ENCODE results near the gene CEP128.

Gene CEP128

GRCh38 chr14:80768646-80769045, 172.9 kb downstream of the CEP128 start:
- Histone ChIP-seq H3K9ac (ENCODE audit: low read depth, low read length) (no peak overlapping the region), H3K4me3 (ENCODE audit: low read depth, low read length) (no peak overlapping the region), H3K27me3 (ENCODE audit: control insufficient read depth, insufficient read depth, low read length) (no peaks in the 10 kb centered on the region), H3K36me3 (ENCODE audit: control insufficient read depth, insufficient read depth, low read length) (no peaks in the 10 kb centered on the region), H3K4me1 (ENCODE audit: control insufficient read depth, insufficient read depth, low read length) (no peaks in the 10 kb centered on the region), H3K9me3 (ENCODE audit: control insufficient read depth, insufficient read depth, low read length) (no peaks in the 10 kb centered on the region)

- H3K36me3 ChIP-seq (ENCODE audit: control insufficient read depth, insufficient read depth, low read length), result no peaks in the 10 kb centered on the region
- H3K9ac ChIP-seq (ENCODE audit: low read depth, low read length), result no peak overlapping the region
- no peaks in the 10 kb centered on the region for H3K9me3 ChIP-seq (ENCODE audit: control insufficient read depth, insufficient read depth, low read length)
- no peaks in the 10 kb centered on the region for H3K27me3 ChIP-seq (ENCODE audit: control insufficient read depth, insufficient read depth, low read length)
- no peaks in the 10 kb centered on the region for H3K4me1 ChIP-seq (ENCODE audit: control insufficient read depth, insufficient read depth, low read length)
- H3K4me3 ChIP-seq (ENCODE audit: low read depth, low read length), result no peak overlapping the region
Measured at GRCh38 chr14:80764921-80765507, 176.5 kb downstream of the CEP128 start.

- Histone ChIP-seq H3K4me3 (ENCODE audit: low read depth, low read length) (no peak overlapping the region), H3K4me1 (ENCODE audit: control insufficient read depth, insufficient read depth, low read length) (no peaks in the 10 kb centered on the region), H3K27me3 (ENCODE audit: control insufficient read depth, insufficient read depth, low read length) (no peaks in the 10 kb centered on the region), H3K9ac (ENCODE audit: low read depth, low read length) (no peak overlapping the region), H3K9me3 (ENCODE audit: control insufficient read depth, insufficient read depth, low read length) (no peaks in the 10 kb centered on the region), H3K36me3 (ENCODE audit: control insufficient read depth, insufficient read depth, low read length) (no peaks in the 10 kb centered on the region)
Measured at GRCh38 chr14:80764496-80764895, 177.0 kb downstream of the CEP128 start.

- Histone ChIP-seq H3K9me3 (ENCODE audit: control insufficient read depth, insufficient read depth, low read length) (no peaks in the 10 kb centered on the region), H3K27me3 (ENCODE audit: control insufficient read depth, insufficient read depth, low read length) (no peaks in the 10 kb centered on the region), H3K4me3 (ENCODE audit: low read depth, low read length) (no peak overlapping the region), H3K9ac (ENCODE audit: low read depth, low read length) (no peak overlapping the region), H3K36me3 (ENCODE audit: control insufficient read depth, insufficient read depth, low read length) (no peaks in the 10 kb centered on the region), H3K4me1 (ENCODE audit: control insufficient read depth, insufficient read depth, low read length) (no peaks in the 10 kb centered on the region)
Measured at GRCh38 chr14:80762641-80763228, 178.8 kb downstream of the CEP128 start.

GRCh38 chr14:80754696-80755095, 186.8 kb downstream of the CEP128 start:
- H3K4me1 ChIP-seq (ENCODE audit: control insufficient read depth, insufficient read depth, low read length), result no peaks in the 10 kb centered on the region
- H3K36me3 ChIP-seq (ENCODE audit: control insufficient read depth, insufficient read depth, low read length), result no peaks in the 10 kb centered on the region
- H3K9me3 ChIP-seq (ENCODE audit: control insufficient read depth, insufficient read depth, low read length), result no peaks in the 10 kb centered on the region

GRCh38 chr14:80751285-80751684, 190.3 kb downstream of the CEP128 start:
- no peaks in the 10 kb centered on the region for H3K36me3 ChIP-seq (ENCODE audit: control insufficient read depth, insufficient read depth, low read length)

More at GRCh38 chr14:80754696-80755095, 186.8 kb downstream of the CEP128 start:
- no peak overlapping the region for H3K4me3 ChIP-seq (ENCODE audit: low read depth, low read length)
- no peak overlapping the region for H3K9ac ChIP-seq (ENCODE audit: low read depth, low read length)
- no peaks in the 10 kb centered on the region for H3K27me3 ChIP-seq (ENCODE audit: control insufficient read depth, insufficient read depth, low read length)

GRCh38 chr14:80726211-80726610, 215.3 kb downstream of the CEP128 start:
- no peaks in the 10 kb centered on the region for H3K4me1 ChIP-seq (ENCODE audit: control insufficient read depth, insufficient read depth, low read length)
- H3K4me3 ChIP-seq (ENCODE audit: low read depth, low read length), result no peak overlapping the region
- H3K27me3 ChIP-seq (ENCODE audit: control insufficient read depth, insufficient read depth, low read length), result no peaks in the 10 kb centered on the region
- H3K9me3 ChIP-seq (ENCODE audit: control insufficient read depth, insufficient read depth, low read length), result no peaks in the 10 kb centered on the region
- H3K36me3 ChIP-seq (ENCODE audit: control insufficient read depth, insufficient read depth, low read length), result no peaks in the 10 kb centered on the region
- no peak overlapping the region for H3K9ac ChIP-seq (ENCODE audit: low read depth, low read length)

More at GRCh38 chr14:80751285-80751684, 190.3 kb downstream of the CEP128 start:
- Histone ChIP-seq H3K27me3 (ENCODE audit: control insufficient read depth, insufficient read depth, low read length) (no peaks in the 10 kb centered on the region), H3K9me3 (ENCODE audit: control insufficient read depth, insufficient read depth, low read length) (no peaks in the 10 kb centered on the region), H3K4me3 (ENCODE audit: low read depth, low read length) (no peak overlapping the region), H3K9ac (ENCODE audit: low read depth, low read length) (no peak overlapping the region), H3K4me1 (ENCODE audit: control insufficient read depth, insufficient read depth, low read length) (no peaks in the 10 kb centered on the region)

- Histone ChIP-seq H3K36me3 (ENCODE audit: control insufficient read depth, insufficient read depth, low read length) (no peaks in the 10 kb centered on the region), H3K4me3 (ENCODE audit: low read depth, low read length) (no peak overlapping the region), H3K9me3 (ENCODE audit: control insufficient read depth, insufficient read depth, low read length) (no peaks in the 10 kb centered on the region), H3K4me1 (ENCODE audit: control insufficient read depth, insufficient read depth, low read length) (no peaks in the 10 kb centered on the region), H3K9ac (ENCODE audit: low read depth, low read length) (no peak overlapping the region), H3K27me3 (ENCODE audit: control insufficient read depth, insufficient read depth, low read length) (no peaks in the 10 kb centered on the region)
Measured at GRCh38 chr14:80718940-80719339, 222.6 kb downstream of the CEP128 start.

GRCh38 chr14:80714474-80714873, 227.1 kb downstream of the CEP128 start:
- Histone ChIP-seq H3K27me3 (ENCODE audit: control insufficient read depth, insufficient read depth, low read length) (no peaks in the 10 kb centered on the region), H3K36me3 (ENCODE audit: control insufficient read depth, insufficient read depth, low read length) (no peaks in the 10 kb centered on the region), H3K4me1 (ENCODE audit: control insufficient read depth, insufficient read depth, low read length) (no peaks in the 10 kb centered on the region), H3K4me3 (ENCODE audit: low read depth, low read length) (no peak overlapping the region), H3K9me3 (ENCODE audit: control insufficient read depth, insufficient read depth, low read length) (no peaks in the 10 kb centered on the region), H3K9ac (ENCODE audit: low read depth, low read length) (no peak overlapping the region)

- no peaks in the 10 kb centered on the region for H3K27me3 ChIP-seq (ENCODE audit: control insufficient read depth, insufficient read depth, low read length)
- no peaks in the 10 kb centered on the region for H3K36me3 ChIP-seq (ENCODE audit: control insufficient read depth, insufficient read depth, low read length)
- no peak overlapping the region for H3K9ac ChIP-seq (ENCODE audit: low read depth, low read length)
- no peak overlapping the region for H3K4me3 ChIP-seq (ENCODE audit: low read depth, low read length)
- H3K4me1 ChIP-seq (ENCODE audit: control insufficient read depth, insufficient read depth, low read length), result no peaks in the 10 kb centered on the region
- no peaks in the 10 kb centered on the region for H3K9me3 ChIP-seq (ENCODE audit: control insufficient read depth, insufficient read depth, low read length)
Measured at GRCh38 chr14:80713076-80713850, 228.3 kb downstream of the CEP128 start.

- no peaks in the 10 kb centered on the region for H3K27me3 ChIP-seq (ENCODE audit: control insufficient read depth, insufficient read depth, low read length)
Measured at GRCh38 chr14:80705241-80705980, 236.1 kb downstream of the CEP128 start.

More at GRCh38 chr14:80705241-80705980, 236.1 kb downstream of the CEP128 start:
- Histone ChIP-seq H3K4me1 (ENCODE audit: control insufficient read depth, insufficient read depth, low read length) (no peaks in the 10 kb centered on the region), H3K9ac (ENCODE audit: low read depth, low read length) (no peak overlapping the region), H3K4me3 (ENCODE audit: low read depth, low read length) (no peak overlapping the region), H3K36me3 (ENCODE audit: control insufficient read depth, insufficient read depth, low read length) (no peaks in the 10 kb centered on the region), H3K9me3 (ENCODE audit: control insufficient read depth, insufficient read depth, low read length) (no peaks in the 10 kb centered on the region)
